ENCODE results near the gene SLC38A3. TPM values are rescaled to one million over a fixed set of nuclear protein-coding genes. Genes with fewer than 3 reads are reported as not detected.

SLC38A3 gene
- total RNA-seq, 1 experiment from 2014 or later, result 1.1 TPM

DNA sequence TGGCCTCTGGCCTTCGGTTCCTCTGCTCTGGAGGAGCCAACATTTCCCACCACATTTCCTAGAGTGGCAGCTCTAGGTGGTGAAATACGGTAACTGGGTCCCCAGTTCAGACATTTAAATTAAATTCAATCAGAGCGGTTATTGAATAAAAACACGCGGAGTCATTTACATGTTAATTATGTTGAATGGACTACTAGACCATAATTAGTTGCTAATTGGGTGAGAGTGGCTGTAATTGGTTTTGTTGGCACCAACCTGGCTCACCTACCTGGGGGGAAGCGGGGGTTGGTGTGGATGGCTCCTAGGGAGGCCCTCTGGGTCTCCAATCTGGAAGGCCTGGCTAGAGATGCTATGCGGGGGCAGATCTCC, 37.2 kb upstream of the SLC38A3 start:
- DNase-seq (ENCODE audit: low spot score), result no peak
- in situ Hi-C loops (cut with HindIII; ENCODE audit: low sequenced_read_pairs), result no loop called here

DNA sequence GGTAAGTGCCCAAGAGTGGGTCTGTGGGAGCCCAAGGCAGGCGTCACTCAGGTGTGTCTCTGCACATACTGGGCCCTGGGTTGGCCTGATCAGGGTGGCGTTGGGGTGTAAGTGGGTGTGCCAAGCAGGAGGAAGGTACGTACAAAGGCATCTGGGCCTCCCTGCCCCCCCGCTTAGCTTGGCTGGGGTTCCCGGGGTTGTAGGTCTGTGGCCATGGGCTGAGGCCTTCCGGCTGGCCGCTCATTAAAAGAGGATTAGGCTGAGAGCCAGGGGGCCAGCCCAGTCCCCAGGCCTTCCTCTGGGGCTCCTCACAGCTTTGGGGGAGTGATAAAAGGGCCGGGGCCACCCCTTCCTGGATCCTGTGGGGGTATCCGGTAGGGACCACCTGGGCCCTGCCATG, 36.7 kb upstream of the SLC38A3 start:
- DNase-seq (ENCODE audit: low spot score), result no peak
- in situ Hi-C loops (cut with HindIII; ENCODE audit: low sequenced_read_pairs), result no loop called here

DNA sequence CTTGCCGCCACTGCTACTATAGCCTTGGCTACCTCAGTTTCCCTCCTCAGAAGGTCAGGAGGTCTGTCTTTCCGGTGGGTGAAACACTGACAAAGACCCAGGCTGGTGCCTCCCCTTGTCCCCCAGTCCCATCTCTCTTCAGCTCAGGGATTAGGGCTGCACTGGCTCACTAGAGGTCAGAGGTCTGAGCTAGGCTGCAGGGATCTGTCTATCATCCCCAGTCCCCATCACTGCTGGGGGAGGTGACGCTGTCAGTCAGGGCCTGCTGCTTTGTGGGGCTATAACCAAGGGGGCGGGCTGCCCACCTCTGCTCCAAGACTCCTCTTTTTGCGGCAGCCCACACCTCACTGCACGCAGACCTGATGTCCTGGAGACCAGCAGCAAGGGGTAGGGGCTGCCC, 36.3 kb upstream of the SLC38A3 start:
- in situ Hi-C loops (cut with HindIII; ENCODE audit: low sequenced_read_pairs), result no loop called here
- no peak for DNase-seq (ENCODE audit: low spot score)

DNA sequence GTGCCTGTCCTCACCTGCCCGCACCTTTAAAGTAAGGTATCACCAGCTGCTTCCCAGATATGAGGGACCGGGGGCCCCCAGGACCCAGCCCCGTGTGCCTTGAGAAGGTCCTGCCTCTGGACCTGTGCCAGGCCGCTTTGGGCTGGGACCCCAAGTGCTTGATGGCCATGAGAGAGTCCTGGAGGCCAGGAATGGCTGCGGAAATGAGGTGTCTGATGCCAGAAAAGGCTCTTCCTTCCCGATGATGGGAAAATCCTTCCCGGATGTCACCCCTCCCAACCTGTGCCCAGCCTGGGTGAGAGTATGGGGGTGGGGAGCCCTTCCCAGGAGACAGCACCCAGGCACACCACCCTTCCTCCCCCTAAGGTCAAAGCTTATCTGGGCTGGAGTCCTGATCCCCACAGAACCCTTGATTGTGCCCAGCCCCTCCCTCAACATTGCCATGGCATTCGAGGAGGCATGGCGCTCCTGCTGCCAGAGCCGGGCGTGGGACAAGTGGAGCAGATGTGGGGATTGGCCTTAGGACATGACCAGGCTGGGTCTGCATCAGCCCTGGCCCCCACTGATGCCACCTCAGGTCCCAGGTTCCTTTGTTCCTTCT, 35.7 kb upstream of the SLC38A3 start:
- DNase-seq (ENCODE audit: low spot score), result no peak
- in situ Hi-C loops (cut with HindIII; ENCODE audit: low sequenced_read_pairs), result no loop called here

DNA sequence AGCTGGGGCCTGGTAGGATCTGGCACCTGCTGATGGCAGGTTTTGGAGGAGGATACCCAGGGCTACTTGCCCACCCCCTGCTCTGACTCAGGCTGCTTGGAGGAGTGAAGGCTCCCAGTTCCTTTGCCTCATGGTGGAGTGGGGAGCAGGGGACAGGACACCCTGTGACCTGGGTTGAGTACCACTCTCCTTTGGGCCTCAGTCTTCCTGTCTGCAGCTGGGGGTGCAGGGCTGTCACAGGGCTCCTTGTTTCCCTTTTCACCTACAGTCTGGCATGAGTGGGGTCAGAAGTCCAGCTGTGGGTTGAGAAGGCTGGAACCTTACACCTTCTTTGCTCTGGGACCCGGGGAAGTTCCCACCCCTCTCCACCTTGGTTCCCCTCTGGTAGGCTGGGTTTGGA, 35.2 kb upstream of the SLC38A3 start:
- no peak for DNase-seq (ENCODE audit: low spot score)
- in situ Hi-C loops (cut with HindIII; ENCODE audit: low sequenced_read_pairs), result no loop called here

DNA sequence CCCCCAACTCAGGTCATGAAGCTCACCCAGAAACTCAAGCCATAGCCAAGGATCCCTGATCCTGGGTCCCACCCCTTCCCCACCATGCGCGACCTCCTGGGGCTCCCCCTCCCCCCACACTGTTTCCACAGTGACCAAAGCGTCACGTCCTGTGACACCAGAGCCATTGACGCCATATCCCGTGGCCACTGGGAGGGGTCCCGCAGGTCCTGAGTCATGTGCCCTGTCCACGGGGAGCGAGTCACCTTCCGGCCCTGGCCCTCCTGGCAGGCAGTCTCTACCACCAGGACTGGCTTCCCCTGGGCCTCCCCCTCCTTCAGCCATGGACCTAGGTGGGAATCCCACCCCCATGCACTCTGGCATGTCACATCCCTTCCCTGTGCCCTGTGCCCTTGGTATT, 34.4 kb upstream of the SLC38A3 start:
- in situ Hi-C loops (cut with HindIII; ENCODE audit: low sequenced_read_pairs), result no loop called here
- no peak for DNase-seq (ENCODE audit: low spot score)

DNA sequence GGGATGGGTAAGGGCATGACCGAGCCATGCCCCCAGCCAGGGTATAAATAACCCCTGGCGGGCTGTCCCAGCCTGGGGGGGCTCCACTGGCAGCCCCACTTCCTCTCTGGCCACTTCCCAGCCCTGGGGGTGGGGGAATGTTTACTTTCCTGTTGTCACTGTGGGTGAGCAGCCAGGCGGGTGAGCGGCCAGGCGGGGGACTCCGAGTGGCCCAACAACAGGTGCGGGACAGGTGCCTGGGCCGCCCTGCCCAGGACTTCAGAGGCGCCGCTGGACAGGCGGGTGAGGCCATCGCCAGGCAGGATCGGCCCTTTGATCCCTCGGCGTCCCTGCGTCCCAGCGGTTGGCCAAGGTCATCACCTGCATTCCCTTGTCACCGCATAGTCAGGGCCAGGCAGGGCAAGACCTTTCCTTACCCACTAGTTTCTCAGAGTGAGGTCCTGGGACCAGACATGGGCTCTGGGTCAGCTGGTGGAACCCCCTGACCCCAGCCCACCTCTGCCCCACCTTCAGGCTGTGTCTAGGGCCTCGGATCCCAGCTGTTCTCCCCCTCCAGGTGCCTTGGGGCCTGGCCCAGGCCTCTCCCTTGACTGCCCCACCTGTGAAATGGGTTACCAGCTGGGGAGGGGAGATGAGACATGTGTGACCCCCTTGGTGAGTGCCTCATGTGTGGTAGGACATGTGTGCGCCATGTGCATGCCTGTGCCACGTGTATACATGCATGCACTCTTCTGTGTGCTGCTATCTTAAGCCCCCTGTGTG, 33.4 kb upstream of the SLC38A3 start:
- in situ Hi-C loops (cut with HindIII; ENCODE audit: low sequenced_read_pairs), result no loop called here
- DNase-seq (ENCODE audit: low spot score), result no peak

DNA sequence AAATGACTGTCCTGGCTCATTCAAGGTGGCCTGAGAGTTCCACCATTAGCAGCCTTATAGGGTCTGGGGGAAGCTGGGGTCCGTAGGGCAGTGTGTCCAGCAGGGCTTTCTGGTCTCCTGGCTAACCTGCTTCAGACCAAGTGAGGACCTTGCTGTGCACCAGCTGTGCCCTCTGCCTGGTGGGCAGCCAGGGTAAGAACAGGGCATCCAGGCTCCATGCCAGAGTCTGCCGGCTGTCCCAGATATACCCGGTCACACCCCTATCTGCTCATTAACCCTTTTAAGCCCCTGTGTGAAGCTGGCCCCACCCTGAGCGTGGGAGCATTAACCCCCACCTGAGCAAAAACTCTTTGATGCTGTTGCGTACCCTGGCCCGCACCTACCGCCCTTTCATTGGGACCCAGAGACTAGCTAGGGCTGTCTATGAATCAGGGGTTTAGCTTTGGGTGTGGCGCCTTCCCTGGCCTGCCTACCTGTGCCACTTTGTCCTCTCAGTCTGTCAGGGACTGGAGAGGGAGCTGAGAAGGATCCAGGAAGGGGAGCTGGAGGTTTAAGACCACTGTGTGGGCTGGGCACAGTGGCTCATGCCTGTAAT, 32.3 kb upstream of the SLC38A3 start:
- DNase-seq (ENCODE audit: low spot score), result no peak
- in situ Hi-C loops (cut with HindIII; ENCODE audit: low sequenced_read_pairs), result no loop called here

DNA sequence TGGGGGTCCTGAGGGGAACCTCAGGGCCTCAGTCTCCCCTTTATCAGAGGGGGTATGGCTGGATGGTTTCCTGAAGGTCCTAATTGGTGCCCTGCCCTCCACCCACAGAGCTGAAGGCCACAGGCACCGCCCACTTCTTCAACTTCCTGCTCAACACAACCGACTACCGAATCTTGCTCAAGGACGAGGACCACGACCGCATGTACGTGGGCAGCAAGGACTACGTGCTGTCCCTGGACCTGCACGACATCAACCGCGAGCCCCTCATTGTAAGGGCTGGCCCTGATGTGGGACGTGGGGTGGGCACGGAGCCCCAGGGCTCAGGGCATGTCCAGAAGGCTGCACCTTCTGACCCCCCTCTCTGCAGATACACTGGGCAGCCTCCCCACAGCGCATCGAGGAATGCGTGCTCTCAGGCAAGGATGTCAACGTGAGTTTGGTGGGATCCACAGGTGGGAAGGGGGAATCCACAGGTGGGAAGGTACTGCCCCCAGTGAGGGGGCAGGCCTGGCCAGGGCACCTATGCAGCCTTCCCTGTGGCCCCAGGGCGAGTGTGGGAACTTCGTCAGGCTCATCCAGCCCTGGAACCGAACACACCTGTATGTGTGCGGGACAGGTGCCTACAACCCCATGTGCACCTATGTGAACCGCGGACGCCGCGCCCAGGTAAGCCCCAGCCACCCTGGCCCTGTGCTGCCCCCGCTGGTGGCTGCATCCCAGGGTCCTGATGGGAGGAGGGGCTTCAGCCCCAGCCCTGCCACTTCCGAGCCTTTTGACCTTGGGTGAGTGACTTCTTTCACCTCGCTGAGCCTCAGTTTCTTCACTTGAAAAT, 31.2 kb upstream of the SLC38A3 start:
- no peak for DNase-seq (ENCODE audit: low spot score)
- in situ Hi-C loops (cut with HindIII; ENCODE audit: low sequenced_read_pairs), result no loop called here

DNA sequence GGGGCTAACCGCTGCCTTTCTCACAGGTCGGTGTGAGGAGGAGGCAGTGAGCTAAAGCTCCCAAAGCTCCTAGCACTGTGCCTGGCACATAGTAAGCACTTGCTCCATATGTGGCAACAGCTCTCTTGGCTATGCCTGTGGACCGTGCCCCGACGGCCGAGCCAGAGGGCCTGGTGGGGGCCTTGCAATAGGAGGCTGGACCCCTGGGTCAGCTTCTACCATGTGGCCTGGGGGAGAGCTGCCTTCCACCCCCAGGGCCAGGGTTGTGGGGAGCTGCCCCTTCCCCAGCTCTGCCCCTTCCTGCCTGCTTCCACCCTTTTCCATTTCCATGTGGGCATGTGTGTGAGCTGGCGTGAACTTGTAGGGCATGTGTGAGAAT, 30.6 kb upstream of the SLC38A3 start:
- no peak for DNase-seq (ENCODE audit: low spot score)
- in situ Hi-C loops (cut with HindIII; ENCODE audit: low sequenced_read_pairs), result no loop called here

DNA sequence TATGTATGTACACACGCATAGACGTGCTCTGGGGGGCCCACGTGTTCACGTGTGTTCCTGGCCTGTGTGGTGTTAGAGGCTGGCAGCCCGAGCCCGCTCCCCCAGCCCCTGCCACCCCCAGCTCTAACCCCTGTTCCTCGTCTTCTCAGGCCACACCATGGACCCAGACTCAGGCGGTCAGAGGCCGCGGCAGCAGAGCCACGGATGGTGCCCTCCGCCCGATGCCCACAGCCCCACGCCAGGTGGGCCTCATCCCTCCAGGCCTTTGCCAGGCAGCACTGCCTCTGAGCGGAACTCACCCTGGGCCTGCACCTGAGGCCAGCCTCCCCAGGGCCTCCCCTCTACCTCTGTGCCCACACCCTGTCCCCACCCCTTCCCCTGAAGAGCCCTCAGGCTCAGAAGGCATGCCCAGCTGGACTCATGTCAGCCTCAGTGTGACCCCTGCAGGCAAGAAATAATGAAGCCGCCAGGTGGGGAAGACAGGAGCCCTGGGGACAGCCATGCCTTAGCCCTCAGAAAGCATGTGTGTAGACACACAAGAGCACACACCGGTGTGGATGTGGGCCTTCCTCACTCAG, 30.0 kb upstream of the SLC38A3 start:
- in situ Hi-C loops (cut with HindIII; ENCODE audit: low sequenced_read_pairs), result no loop called here
- DNase-seq (ENCODE audit: low spot score), result no peak

DNA sequence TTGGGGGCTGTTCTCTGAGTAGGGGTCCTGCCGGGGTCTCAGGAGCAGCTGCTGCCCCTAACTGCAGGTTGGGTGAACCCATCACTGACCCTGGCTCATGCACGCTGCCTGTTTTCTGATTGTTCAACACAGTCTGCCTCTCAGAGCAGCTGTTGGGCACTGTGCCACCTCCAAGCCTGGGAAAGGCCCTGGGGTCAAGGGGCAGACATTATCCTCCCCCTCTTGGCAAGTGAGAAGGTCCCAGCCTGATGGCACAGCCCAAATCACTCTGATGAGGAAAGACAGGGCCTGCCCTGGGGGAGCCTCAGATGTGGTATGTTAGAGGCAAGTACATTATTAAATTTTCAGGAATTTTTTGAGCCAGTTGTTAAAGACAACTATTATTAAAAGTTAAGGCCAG, 27.7 kb upstream of the SLC38A3 start:
- in situ Hi-C loops (cut with HindIII; ENCODE audit: low sequenced_read_pairs), result no loop called here
- DNase-seq (ENCODE audit: low spot score), result no peak

DNA sequence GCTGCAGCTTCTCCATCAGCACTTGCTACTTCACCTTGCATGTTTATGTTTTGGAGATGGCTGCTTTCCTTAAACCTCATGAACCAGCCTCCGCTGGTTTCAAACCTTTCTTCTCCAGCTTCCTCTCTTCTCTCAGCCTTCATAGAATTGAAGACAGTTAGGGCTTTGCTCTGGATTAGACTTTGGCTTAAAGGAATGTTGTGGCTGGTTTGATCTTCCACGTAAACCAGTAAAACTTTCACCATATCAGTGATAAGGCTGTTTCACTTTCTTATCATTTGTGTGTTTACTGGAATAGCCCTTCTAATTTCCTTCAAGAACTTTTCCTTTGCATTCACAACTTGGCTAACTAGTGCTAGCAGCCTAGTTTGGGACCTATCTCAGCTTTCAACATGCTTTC, 25.4 kb upstream of the SLC38A3 start:
- in situ Hi-C loops (cut with HindIII; ENCODE audit: low sequenced_read_pairs), result loop anchor here (5.0 kb wide), 1 partner anchor 67 kb away; no protein-coding TSS in a partner anchor
- no peak for DNase-seq (ENCODE audit: low spot score)

DNA sequence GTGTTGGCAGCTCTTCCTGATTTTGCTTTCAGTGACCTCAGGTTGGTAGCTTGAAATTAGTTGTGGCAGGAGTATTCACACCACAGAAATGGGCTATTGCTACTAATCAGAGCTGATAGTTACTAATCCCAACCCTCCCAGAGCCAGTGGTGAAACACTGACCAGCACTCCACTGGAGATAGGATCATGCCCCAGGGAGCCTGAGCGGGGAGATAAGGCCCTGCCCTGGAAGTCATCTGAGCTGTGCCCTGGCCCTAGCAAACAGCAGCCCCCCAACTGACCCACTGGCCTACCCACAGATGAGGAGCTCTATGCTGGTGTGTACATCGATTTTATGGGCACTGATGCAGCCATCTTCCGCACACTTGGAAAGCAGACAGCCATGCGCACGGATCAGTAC, 23.1 kb upstream of the SLC38A3 start:
- in situ Hi-C loops (cut with HindIII; ENCODE audit: low sequenced_read_pairs), result loop anchor here (5.0 kb wide), 1 partner anchor 70 kb away; no protein-coding TSS in a partner anchor
- no peak for DNase-seq (ENCODE audit: low spot score)

DNA sequence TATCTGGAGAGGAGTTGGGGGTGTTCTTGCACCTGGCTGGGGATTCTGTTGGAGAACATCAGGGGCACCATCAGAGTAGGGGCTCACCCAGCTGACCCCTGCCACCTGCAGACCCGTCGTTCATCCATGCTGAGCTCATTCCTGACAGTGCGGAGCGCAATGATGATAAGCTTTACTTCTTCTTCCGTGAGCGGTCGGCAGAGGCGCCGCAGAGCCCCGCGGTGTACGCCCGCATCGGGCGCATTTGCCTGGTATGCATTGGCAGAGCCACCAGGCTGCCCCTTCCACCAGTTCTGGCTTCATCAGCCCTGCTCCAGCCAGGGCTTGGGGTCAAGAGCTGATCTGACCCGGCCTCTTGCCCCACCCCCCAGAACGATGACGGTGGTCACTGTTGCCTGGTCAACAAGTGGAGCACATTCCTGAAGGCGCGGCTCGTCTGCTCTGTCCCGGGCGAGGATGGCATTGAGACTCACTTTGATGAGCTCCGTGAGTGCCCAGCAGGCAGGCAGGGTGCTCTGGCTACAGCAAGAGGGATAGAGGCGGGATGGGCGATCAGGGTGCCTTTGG, 22.5 kb upstream of the SLC38A3 start:
- no peak for DNase-seq (ENCODE audit: low spot score)
- in situ Hi-C loops (cut with HindIII; ENCODE audit: low sequenced_read_pairs), result loop anchor here (5.0 kb wide), 1 partner anchor 70 kb away; no protein-coding TSS in a partner anchor

DNA sequence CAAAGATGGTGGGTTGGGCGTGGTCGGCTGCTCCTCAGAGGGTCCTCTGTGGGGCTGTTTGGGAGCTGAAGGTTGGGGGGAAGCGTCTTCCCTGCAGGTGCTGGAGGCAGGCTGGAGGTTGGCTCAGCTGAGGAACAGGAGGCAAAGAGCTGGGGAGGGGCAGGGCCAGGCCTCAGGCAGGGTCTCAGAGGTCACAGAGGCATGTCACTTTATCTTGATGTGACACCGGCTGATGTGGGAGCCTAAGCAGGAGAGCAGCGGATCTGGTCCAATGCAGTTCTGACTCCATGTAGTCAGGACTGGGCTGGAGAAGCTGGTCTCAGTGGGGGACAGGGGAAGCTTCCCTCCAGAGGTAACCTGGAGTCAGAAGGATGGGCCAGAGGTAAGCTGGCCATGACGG, 21.3 kb upstream of the SLC38A3 start:
- no peak for DNase-seq (ENCODE audit: low spot score)
- in situ Hi-C loops (cut with HindIII; ENCODE audit: low sequenced_read_pairs), result loop anchor here (5.0 kb wide), 1 partner anchor 71 kb away; no protein-coding TSS in a partner anchor

DNA sequence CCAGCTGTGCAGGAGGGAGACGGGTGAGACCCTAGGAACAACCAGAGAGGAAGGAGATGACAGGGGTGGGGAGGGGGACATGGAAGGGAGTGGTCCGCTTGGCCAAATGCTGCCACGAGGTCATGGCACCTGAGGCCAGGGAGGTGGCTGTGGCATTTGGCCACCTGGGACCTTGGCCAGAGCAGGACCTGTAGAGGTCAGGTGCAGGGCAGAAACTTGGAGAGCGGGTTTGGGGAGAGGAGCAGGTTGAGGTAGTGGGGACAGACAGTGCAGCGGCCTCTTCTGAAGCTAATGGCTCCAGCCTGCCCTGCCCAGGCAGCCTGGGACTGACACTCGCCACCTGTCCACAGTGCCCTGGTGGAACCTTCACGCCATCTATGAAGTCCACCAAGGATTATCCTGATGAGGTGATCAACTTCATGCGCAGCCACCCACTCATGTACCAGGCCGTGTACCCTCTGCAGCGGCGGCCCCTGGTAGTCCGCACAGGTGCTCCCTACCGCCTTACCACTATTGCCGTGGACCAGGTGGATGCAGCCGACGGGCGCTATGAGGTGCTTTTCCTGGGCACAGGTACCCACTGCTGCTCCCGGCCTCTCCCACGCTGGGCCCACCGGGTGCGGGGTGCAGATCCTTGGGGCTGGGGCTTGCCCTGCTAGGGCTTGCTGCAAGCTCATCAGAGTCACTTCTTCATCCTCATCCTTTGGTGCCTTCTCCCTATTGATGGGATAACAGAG, 20.7 kb upstream of the SLC38A3 start:
- DNase-seq (ENCODE audit: low spot score), result no peak
- in situ Hi-C loops (cut with HindIII; ENCODE audit: low sequenced_read_pairs), result loop anchor here (5.0 kb wide), 1 partner anchor 72 kb away; no protein-coding TSS in a partner anchor

DNA sequence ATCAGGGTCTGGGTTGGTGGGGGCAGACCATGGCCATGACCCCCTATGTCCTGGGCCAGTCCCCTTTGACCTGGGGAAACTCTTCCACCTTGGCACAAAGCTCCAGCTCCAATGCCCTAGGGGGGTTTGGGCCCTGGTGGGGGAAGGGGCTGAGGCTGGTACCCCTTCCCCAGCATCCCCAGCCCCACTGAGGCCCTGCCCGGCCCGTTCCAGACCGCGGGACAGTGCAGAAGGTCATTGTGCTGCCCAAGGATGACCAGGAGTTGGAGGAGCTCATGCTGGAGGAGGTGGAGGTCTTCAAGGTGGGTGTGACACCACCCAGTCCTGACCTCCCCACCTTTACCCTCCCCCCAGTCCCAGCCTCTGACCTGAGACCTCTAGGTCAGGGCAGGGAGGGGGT, 19.8 kb upstream of the SLC38A3 start:
- in situ Hi-C loops (cut with HindIII; ENCODE audit: low sequenced_read_pairs), result no loop called here
- no peak for DNase-seq (ENCODE audit: low spot score)

All from G401 (cell line).